HG03159 (cell line): Measurements from ENCODE around the gene UBE2E2.

Experiments used
- ATAC-seq: cut with Tn5 transposase; IDR thresholded peaks from one replicate; pipeline ENCODE4 v1.9.1; 2021; ENCODE audit warnings: mild to moderate bottlenecking, moderate library complexity; ENCODE audit not compliant: unreplicated experiment

Gene UBE2E2

DNA sequence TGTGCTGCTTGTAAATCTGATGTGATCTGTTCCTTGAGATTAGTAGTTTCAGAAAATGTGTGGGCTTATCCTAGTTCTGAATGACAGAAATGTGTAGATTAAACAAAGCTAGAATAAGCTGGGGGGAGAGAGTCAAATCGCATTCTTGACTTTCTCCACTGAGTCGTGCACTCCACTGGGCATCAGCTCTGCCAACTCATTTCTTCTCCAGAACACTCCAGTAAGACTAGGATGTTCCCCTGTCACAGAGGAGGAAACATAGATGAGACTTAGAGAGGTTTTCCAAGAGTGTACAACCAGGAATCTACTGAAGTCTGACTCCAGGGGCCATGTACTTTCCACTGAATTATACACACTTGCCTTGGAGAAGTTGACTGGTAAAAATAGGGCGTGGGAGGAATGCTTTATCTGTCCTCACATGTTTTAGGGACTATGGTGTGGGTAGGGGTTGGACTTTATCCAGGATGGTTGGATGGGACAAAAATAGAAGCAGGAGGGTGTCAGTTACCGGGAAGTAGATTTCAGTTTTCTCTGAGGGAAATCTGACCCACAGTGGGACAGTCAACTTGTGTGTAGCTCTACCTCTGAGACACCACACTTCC lies 298.2 kb downstream of the UBE2E2 start:
- no peak for ATAC-seq

DNA sequence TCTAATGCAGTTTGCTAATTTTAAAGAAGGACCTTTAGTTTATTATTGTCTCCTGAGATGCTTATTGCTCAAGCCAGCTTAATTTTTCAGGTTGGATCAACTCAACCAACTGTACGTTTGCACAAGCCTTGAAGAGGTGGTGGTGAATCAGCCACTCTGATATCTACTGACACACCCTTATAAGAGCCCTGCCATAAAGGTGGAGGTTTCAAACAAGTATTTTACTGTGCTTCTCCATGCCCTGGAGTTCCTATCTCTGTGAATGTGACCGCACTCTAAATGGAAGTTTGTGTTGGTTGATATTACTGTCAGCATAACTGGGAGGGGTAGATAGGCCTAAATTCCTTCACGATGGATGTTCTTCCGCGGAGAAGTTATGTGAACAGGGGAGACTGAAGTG lies 305.3 kb downstream of the UBE2E2 start:
- ATAC-seq, result no peak

- ATAC-seq, result no peak
Measured at GRCh38 chr3:23518441-23518840, 315.3 kb downstream of the UBE2E2 start.

DNA sequence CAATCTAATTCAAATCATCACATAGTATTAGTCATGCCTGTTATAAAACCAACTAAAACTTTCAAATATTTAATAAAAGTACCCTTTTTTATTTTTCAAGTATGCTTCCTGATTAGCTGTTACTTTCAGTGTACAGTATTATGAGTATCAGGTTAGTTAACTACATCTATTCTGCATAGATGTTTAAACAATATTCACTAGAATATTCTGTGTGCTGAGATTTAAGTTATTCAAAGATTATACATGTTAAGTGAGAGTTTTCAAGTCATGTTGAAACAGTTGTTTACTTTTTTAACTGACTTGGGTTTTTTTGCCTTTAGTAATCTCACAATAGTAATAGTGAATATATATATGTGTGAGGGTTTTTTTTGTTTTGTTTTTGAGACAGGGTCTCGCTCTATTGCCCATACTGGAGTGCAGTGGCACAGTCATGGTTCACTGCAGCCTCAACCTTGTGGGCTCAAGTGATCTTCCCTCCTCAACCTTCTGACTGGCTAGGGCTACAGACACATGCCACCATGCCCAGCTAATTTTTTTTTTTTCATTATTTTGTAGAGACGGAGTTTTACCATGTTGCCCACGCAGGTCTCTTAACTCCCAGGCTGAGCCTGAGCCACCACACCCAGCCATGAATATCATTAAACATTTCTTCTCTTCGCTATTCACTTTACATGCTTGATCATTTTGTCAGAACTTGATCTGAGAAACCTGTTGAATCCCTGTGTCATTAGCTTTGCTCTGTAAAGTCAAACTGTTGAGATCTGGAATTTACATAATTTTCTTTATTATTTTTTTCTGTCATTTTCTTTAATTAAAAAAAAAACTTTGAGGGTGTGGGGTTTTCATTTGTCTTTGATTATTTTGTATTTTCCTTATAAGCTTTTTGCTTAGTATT lies 316.4 kb downstream of the UBE2E2 start:
- ATAC-seq, result peak; percentile 67

GRCh38 chr3:23527326-23527725 lies 324.2 kb downstream of the UBE2E2 start:
- no peak for ATAC-seq

GRCh38 chr3:23533596-23533995 lies 330.5 kb downstream of the UBE2E2 start:
- ATAC-seq, result no peak

DNA sequence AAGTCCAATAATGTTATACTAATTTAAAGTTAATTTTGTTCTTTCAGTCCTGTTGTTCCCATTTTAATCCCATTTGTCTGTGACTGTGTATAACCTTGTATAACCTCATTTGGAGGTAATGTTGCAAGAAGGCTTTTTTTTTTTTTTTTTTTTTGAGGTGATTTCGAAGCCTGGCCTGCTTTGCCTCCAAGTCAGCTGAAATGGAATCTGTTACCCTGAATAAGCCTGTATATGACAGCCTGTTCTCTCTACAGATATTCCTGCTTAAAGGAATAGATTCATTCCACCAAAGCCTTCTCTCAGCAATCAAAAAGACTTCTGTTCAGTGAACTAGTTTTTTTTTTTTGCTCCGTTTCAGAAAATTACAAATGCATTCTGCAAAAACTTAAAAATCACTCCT lies 330.9 kb downstream of the UBE2E2 start:
- ATAC-seq, result no peak

GRCh38 chr3:23537101-23537551 lies 334.0 kb downstream of the UBE2E2 start:
- ATAC-seq, result no peak

DNA sequence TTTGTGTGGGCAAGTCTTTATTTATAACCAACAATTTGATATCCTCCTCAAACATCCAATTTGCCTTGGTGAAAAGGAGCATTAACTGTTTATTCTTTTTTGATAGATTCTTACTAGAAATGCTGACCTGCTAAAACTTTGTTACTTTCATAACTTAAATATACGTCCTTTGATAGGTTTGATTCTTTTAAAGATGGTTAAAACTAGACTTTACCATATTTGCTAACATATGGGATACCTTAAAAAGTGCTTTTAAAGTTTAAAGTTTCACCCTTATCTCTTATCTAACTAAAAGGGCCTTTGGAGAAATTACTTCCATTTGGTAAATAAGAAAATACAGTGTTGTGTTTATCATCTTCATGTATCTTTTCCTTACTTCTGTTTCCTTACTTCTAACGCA lies 336.1 kb downstream of the UBE2E2 start:
- ATAC-seq, result no peak

- no peak for ATAC-seq
Measured at GRCh38 chr3:23540600-23540999, 337.5 kb downstream of the UBE2E2 start.

GRCh38 chr3:23542079-23542478 lies 339.0 kb downstream of the UBE2E2 start:
- ATAC-seq, result no peak

DNA sequence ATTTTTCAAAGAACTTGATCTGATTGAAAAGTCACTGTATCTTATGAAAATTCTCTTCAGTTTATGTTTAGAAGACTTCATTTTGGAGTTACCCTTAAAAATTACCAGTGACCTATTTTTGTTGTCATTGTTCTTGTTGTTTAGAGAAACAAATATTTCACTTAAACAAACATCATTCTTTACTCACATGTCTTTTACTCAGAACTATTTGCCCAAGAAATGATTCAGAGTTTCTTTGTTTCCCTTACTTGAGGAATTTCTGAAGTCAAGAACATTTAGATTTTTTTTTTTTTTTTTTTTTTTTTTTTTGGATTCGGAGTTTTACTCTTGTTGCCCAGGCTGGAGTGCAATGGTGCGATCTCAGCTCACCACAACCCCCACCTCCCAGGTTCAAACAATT lies 343.1 kb downstream of the UBE2E2 start:
- no peak for ATAC-seq

GRCh38 chr3:23547905-23548650 lies 345.0 kb downstream of the UBE2E2 start:
- ATAC-seq, result no peak

DNA sequence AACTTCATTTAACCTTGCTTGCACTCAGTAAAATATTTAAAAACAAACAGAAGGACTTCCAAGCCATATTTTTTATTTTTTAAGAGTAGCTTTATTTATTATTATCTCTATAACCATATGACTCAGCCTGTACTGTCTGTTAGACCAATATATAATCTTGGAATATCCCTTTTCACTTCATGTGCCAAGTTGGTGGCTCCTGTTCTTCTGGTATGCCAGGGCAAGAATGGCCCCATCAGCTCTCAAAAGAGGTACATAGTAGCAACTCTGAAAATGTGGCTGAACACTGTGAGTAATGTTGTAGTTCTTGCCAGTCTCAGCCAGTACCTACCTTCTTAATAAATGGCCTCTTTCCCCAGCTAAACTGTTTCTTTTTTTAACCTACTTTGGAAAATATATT lies 345.6 kb downstream of the UBE2E2 start:
- ATAC-seq, result no peak

- no peak for ATAC-seq
Measured at GRCh38 chr3:23549148-23549910, 346.2 kb downstream of the UBE2E2 start.

- peak; percentile 73 for ATAC-seq
Measured at GRCh38 chr3:23550402-23550801, 347.3 kb downstream of the UBE2E2 start.

GRCh38 chr3:23552506-23552905 lies 349.4 kb downstream of the UBE2E2 start:
- no peak for ATAC-seq

GRCh38 chr3:23553353-23553752 lies 350.2 kb downstream of the UBE2E2 start:
- no peak for ATAC-seq

DNA sequence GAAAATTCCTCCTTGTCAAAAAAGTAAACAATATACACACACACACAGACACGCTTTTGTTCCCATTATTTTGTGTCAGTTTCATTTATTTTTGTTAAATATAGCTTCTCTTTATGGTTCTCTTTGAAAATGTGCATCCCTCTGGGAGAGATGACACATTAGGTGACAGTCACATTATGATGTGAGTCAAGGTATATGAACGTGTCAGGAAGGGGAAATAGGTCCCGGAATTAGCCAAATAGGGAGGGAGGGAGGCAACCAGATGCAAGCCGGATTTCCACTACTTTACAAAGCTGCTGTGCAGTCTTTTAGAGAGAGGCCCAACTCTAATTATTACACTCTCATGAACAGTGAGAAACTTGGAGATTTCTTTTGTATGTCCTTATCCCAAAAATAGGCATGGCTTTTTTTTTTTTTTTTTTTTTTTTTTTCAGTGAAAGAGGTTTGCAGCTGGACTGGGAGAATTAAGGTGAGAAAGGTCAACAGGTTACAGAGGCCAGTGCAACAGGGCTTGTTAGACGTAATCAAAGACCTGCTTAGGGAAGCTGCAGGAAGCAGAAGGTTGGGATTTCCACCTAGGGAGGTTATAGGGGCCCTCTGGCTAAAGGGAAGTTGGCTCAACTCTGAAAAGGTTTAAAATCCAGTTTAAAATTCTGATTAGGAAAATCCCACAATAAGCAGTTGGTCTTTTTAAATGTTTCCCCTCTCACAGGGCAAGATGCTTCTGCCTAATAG lies 362.1 kb downstream of the UBE2E2 start:
- no peak for ATAC-seq

GRCh38 chr3:23566499-23566898 lies 363.4 kb downstream of the UBE2E2 start:
- no peak for ATAC-seq
